ENCODE results near the gene KLF15. TPM values are rescaled to one million over a fixed set of nuclear protein-coding genes. Genes with fewer than 3 reads are reported as not detected.

Gene KLF15
- total and polyA plus RNA-seq, 4 experiments from 2014 or later, result 0.67 to 0.72 TPM; not detected in 2

- H3K9me3 Mint-ChIP-seq, result no peaks in the 10 kb centered on the region
- H3K4me1 Mint-ChIP-seq, result no peaks in the 10 kb centered on the region
- Histone ChIP-seq H3K9me3 (ENCODE audit: control insufficient read depth in 1 of 2, low read length in 2 of 2) (no peaks in the 10 kb centered on the region), H3K27me3 (ENCODE audit: insufficient read depth, low read length) (no peaks in the 10 kb centered on the region), H3K4me3 (ENCODE audit: low read length in 2 of 2) (no peak overlapping the region), H3K4me1 (ENCODE audit: insufficient read depth, low read length) (no peaks in the 10 kb centered on the region), H3K36me3 (ENCODE audit: insufficient read depth, low read length) (no peaks in the 10 kb centered on the region), H3K27ac (ENCODE audit: low read depth, low read length) (no peak overlapping the region)
- ChIA-PET CTCF (ENCODE audit: partially characterized antibody) (no interaction called here), POLR2A (ENCODE audit: partially characterized antibody) (no interaction called here)
- H3K27me3 Mint-ChIP-seq, result peaks cover 9 to 16% of the 10 kb centered on the region in 2 donors
- intact Hi-C loops (cut with micrococcal nuclease), result no loop called here
- no peak overlapping the region for H3K4me3 Mint-ChIP-seq
- H3K27ac Mint-ChIP-seq, result no peak overlapping the region
- DNase-seq, result no peak
- no peaks in the 10 kb centered on the region for H3K36me3 Mint-ChIP-seq
Observed at GRCh38 chr3:126293370-126294082, 63.7 kb downstream of the KLF15 start.

Other genes starting within 250 kb of the KLF15 start
- not detected for gene ALDH1L1, start 176.8 kb downstream of the KLF15 start, total RNA-seq
- not detected for gene ALDH1L1, start 176.8 kb downstream of the KLF15 start, polyA plus RNA-seq
- gene CFAP100, start 37.5 kb upstream of the KLF15 start, total RNA-seq, result not detected
- gene CFAP100, start 37.5 kb upstream of the KLF15 start, polyA plus RNA-seq, result not detected
- gene ZXDC, start 118.5 kb upstream of the KLF15 start, total RNA-seq, result 10 to 100 TPM; 58.2 to 66.3 TPM
- 10 to 100 TPM; 10.3 to 27.7 TPM for gene ZXDC, start 118.5 kb upstream of the KLF15 start, polyA plus RNA-seq
- gene UROC1, start 160.4 kb upstream of the KLF15 start, total RNA-seq, result not detected
- gene UROC1, start 160.4 kb upstream of the KLF15 start, polyA plus RNA-seq, result not detected
- under 1 TPM; 0.23 to 0.42 TPM for gene CHST13, start 166.7 kb upstream of the KLF15 start, total RNA-seq
- not detected for gene CHST13, start 166.7 kb upstream of the KLF15 start, polyA plus RNA-seq
- not detected for gene C3orf22, start 201.5 kb upstream of the KLF15 start, total RNA-seq
- gene C3orf22, start 201.5 kb upstream of the KLF15 start, polyA plus RNA-seq, result not detected

Measured in CD4-positive, alpha-beta memory T cell (primary cell).